HepG2 (cell line): Measurements from ENCODE around the gene NFE2L2. TPM values are rescaled to one million over a fixed set of nuclear protein-coding genes. Genes with fewer than 3 reads are reported as not detected.

Source experiments
- ATF1 ChIP-seq: IDR thresholded peaks from 2 replicates; pipeline ENCODE4 v1.6.1; 2016; ENCODE audit warnings: mild to moderate bottlenecking, control low read depth
- BRF2 ChIP-seq: sonication (generic); formaldehyde crosslinking; IDR thresholded peaks from 2 replicates; pipeline ENCODE4 v1.8.1; 2022; ENCODE audit warnings: mild to moderate bottlenecking, missing genetic modification reagents
- HDAC6 ChIP-seq: fragments of 200-600 bp; sonication (generic); IDR thresholded peaks from 2 replicates; pipeline ENCODE4 v1.7.0; 2017; ENCODE audit warnings: mild to moderate bottlenecking, antibody characterized with exemption, low read length, low read depth
- HNF4A ChIP-seq: sonication (generic); formaldehyde crosslinking; IDR thresholded peaks from 2 replicates; pipeline ENCODE4 v1.4.0; 2020; ENCODE audit warnings: missing genetic modification reagents
- MED13 ChIP-seq: sonication (generic); formaldehyde crosslinking; IDR thresholded peaks from 2 replicates; pipeline ENCODE4 v1.5.0; 2020; ENCODE audit warnings: missing genetic modification reagents
- NCOA2 ChIP-seq: sonication (generic); formaldehyde crosslinking; IDR thresholded peaks from 2 replicates; pipeline ENCODE4 v1.8.0; 2022; ENCODE audit warnings: inconsistent platforms
- PCBP1 ChIP-seq: fragments of 200-400 bp; formaldehyde crosslinking; IDR thresholded peaks from 2 replicates; pipeline ENCODE4 v1.6.1; 2017; ENCODE audit warnings: mild to moderate bottlenecking, low read depth, low read length, borderline replicate concordance
- RBFOX2 ChIP-seq: fragments of 200-400 bp; formaldehyde crosslinking; IDR thresholded peaks from 2 replicates; pipeline ENCODE4 v1.6.1; 2017; ENCODE audit warnings: low read depth, mild to moderate bottlenecking, low read length
- SNRNP70 ChIP-seq: fragments of 200-400 bp; formaldehyde crosslinking; IDR thresholded peaks from 2 replicates; pipeline ENCODE4 v1.6.1; 2017; ENCODE audit warnings: mild to moderate bottlenecking, low read depth, low read length, moderate library complexity
- SOX5 ChIP-seq: IDR thresholded peaks from 2 replicates; pipeline ENCODE4 v1.6.1; 2016; ENCODE audit warnings: borderline replicate concordance
- SSRP1 ChIP-seq: IDR thresholded peaks from 2 replicates; pipeline ENCODE4 v1.6.1; 2016; ENCODE audit warnings: control low read depth
- WIZ ChIP-seq: sonication (generic); formaldehyde crosslinking; IDR thresholded peaks from 2 replicates; pipeline ENCODE4 v1.5.1; 2020; ENCODE audit warnings: mild to moderate bottlenecking, missing genetic modification reagents
- ZKSCAN1 ChIP-seq: fragments of 150-350 bp; IDR thresholded peaks from 2 replicates; pipeline ENCODE4 v1.6.1; 2014; ENCODE audit warnings: low read length
- ZMYM2 ChIP-seq: sonication (generic); formaldehyde crosslinking; IDR thresholded peaks from 2 replicates; pipeline ENCODE4 v1.8.0; 2022; ENCODE audit warnings: mild to moderate bottlenecking, missing genetic modification reagents
- ZMYM3 ChIP-seq: sonication (generic); formaldehyde crosslinking; IDR thresholded peaks from 2 replicates; pipeline ENCODE4 v1.5.1; 2020; ENCODE audit warnings: mild to moderate bottlenecking, missing genetic modification reagents
- ZNF232 ChIP-seq: sonication (generic); formaldehyde crosslinking; IDR thresholded peaks from 2 replicates; pipeline ENCODE4 v1.4.0; 2020; ENCODE audit warnings: missing genetic modification reagents, borderline replicate concordance
- ZNF510 ChIP-seq: sonication (generic); formaldehyde crosslinking; IDR thresholded peaks from 2 replicates; pipeline ENCODE4 v1.4.0; 2020; ENCODE audit warnings: low read depth, mild to moderate bottlenecking, missing genetic modification reagents
- ZNF605 ChIP-seq: sonication (generic); formaldehyde crosslinking; IDR thresholded peaks from 2 replicates; pipeline ENCODE4 v1.8.0; 2022; ENCODE audit warnings: mild to moderate bottlenecking, missing genetic modification reagents
- ZNF644 ChIP-seq: IDR thresholded peaks from 2 replicates; pipeline ENCODE4 v1.6.1; 2016; ENCODE audit warnings: low read depth
- ZNF710 ChIP-seq: sonication (generic); formaldehyde crosslinking; IDR thresholded peaks from 2 replicates; pipeline ENCODE4 v1.5.0; 2020; ENCODE audit warnings: mild to moderate bottlenecking, missing genetic modification reagents, borderline replicate concordance
- ZNF761 ChIP-seq: sonication (generic); formaldehyde crosslinking; conservative IDR thresholded peaks from 2 replicates; pipeline ENCODE4 v1.4.0; 2020; ENCODE audit warnings: mild to moderate bottlenecking, missing genetic modification reagents
- ZSCAN25 ChIP-seq: sonication (generic); formaldehyde crosslinking; IDR thresholded peaks from 2 replicates; pipeline ENCODE4 v1.8.0; 2022; ENCODE audit warnings: mild to moderate bottlenecking, missing genetic modification reagents
- polyA plus RNA-seq, 8 experiments: library from polyadenylated mRNA; depleted of rRNA in 3 of 8; stranded (reverse) in 7 of 8; unstranded in 1 of 8; fragments of >200 nt; fragmentation: Illumina TruSeq in 4 of 8; extraction: Trizol in 4 of 8; gene quantifications; 2 replicates each; pipeline versions ENCODE4 v1.2.1 to v1.2.3, GENCODE V29; 2011 to 2016; ENCODE audit warnings: low read depth in 4 of 8, missing spikeins in 1 of 8, mixed read lengths in 1 of 8; ENCODE audit not compliant: insufficient read depth in 1 of 8
- total RNA-seq, 5 experiments: library from RNA; depleted of rRNA; stranded (reverse); fragments of >200 nt; fragmentation: Illumina TruSeq; extraction: Trizol; gene quantifications; 2 replicates each; pipeline ENCODE4 v1.2.3, GENCODE V29; 2016; ENCODE audit warnings: low read depth in 1 of 5
- TF ChIP-seq, protein P1 (sequence below), 2 experiments: sonication (generic) in 1 of 2; formaldehyde crosslinking in 1 of 2; IDR thresholded peaks; 2 replicates each; pipeline versions ENCODE4 v1.5.1 to v1.6.1; 2011 to 2020; ENCODE audit warnings: borderline replicate concordance in 1 of 2, low read depth in 1 of 2, low read length in 1 of 2, mild to moderate bottlenecking in 1 of 2, missing genetic modification reagents in 1 of 2, moderate library complexity in 1 of 2
- TF ChIP-seq, protein P2 (sequence below): sonication (generic); formaldehyde crosslinking; conservative IDR thresholded peaks from 2 replicates; pipeline ENCODE4 v1.8.0; 2022; ENCODE audit warnings: mild to moderate bottlenecking, moderate library complexity, missing genetic modification reagents

The NFE2L2 gene
- total and polyA plus RNA-seq, 2 of the 13 experiments (the other 11 are each of a cell fraction or from before 2014, with no cell fraction given), result 84.6 to 215 TPM

DNA sequence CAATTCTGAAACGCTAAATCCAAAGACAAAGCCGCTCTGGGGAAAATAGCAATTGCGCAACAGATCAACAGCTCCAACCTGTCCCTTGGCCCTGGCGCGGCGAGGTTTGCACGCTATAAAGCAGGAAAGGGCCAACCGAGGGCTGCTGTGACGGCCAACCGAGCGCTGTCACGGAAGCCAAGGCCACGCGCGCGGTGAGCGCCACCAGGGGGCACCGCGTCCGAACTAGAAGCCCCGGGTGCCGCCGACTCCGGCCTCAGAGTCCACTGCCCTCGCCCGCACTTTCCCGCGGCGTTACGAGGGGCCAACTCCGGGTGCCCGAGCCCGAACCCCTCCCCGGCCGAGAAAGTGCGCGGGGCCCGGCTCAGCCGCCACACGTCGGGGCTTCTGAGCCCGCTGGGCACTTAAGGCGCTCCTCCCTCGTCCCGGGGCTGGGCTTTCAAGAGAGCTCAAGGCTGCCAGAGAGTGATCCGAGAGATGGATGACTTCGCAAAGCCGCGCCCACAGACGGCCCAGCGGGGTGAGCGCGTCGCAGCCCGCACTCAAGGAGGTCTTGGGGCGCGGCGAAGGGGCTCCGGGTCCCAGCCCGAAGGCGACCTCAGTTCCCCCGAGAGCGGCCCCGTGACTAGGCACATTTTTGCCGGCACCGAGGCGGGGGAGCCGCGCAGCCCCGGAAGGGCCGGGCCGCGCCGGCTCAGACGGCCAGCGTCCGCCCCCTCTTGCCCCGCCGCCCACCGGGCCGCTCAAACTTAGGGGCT, 897 bp downstream of the NFE2L2 start (continued):
- TF ChIP-seq ZNF605 (CRISPR knock-in tag) (peak; percentile 99), MED13 (peak; percentile 91), HDAC6 (no peak), HNF4A (CRISPR knock-in tag) (peak; percentile 89), ZMYM2 (CRISPR knock-in tag) (peak; percentile 89), SSRP1 (CRISPR knock-in tag) (peak; percentile 95; the same call in 1 of the 2 replicates), ZNF644 (CRISPR knock-in tag) (peak; percentile 85), ZMYM3 (CRISPR knock-in tag) (peak; percentile 95), ZKSCAN1 (peak; percentile 90), ZNF232 (peak; percentile 25; the same call in 1 of the 2 replicates), SNRNP70 (no peak), NCOA2 (CRISPR knock-in tag) (peak; percentile 91), WIZ (no peak; the same call in 1 of the 2 replicates), ZNF761 (CRISPR knock-in tag) (0 out of 2 replicates have a peak, but pooled peaks have one; percentile 70), ATF1 (CRISPR knock-in tag) (peak; percentile 46; the same call in 1 of the 2 replicates), ZNF510 (CRISPR knock-in tag) (no peak), BRF2 (CRISPR knock-in tag) (peak; percentile 96), SOX5 (CRISPR knock-in tag) (peak; percentile 84), ZSCAN25 (CRISPR knock-in tag) (peak; percentile 87; the same call in 1 of the 2 replicates), RBFOX2 (peak; percentile 94), ZNF710 (CRISPR knock-in tag) (peak; percentile 96), PCBP1 (peak; percentile 89; the same call in 1 of the 2 replicates)
- TF ChIP-seq, protein P1, sequence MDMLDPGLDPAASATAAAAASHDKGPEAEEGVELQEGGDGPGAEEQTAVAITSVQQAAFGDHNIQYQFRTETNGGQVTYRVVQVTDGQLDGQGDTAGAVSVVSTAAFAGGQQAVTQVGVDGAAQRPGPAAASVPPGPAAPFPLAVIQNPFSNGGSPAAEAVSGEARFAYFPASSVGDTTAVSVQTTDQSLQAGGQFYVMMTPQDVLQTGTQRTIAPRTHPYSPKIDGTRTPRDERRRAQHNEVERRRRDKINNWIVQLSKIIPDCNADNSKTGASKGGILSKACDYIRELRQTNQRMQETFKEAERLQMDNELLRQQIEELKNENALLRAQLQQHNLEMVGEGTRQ (IDR thresholded peaks at IDR 0.05; ENCODE audit: low read depth, low read length), result no peak
- TF ChIP-seq, protein P1 (CRISPR knock-in tag; IDR thresholded peaks at IDR 0.05; ENCODE audit: borderline replicate concordance), result no peak
- TF ChIP-seq, protein P2, sequence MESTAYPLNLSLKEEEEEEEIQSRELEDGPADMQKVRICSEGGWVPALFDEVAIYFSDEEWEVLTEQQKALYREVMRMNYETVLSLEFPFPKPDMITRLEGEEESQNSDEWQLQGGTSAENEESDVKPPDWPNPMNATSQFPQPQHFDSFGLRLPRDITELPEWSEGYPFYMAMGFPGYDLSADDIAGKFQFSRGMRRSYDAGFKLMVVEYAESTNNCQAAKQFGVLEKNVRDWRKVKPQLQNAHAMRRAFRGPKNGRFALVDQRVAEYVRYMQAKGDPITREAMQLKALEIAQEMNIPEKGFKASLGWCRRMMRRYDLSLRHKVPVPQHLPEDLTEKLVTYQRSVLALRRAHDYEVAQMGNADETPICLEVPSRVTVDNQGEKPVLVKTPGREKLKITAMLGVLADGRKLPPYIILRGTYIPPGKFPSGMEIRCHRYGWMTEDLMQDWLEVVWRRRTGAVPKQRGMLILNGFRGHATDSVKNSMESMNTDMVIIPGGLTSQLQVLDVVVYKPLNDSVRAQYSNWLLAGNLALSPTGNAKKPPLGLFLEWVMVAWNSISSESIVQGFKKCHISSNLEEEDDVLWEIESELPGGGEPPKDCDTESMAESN (CRISPR knock-in tag), result peak; percentile 93
